ENCODE measurements around the gene RIC1. TPM values are rescaled to one million over a fixed set of nuclear protein-coding genes. Genes with fewer than 3 reads are reported as not detected.

The RIC1 gene
- total and polyA plus RNA-seq, 2 of the 13 experiments (the other 11 are each of a cell fraction or from before 2014, with no cell fraction given), result 18.2 to 19.0 TPM

GRCh38 chr9:5721279-5722087, 92.6 kb downstream of the RIC1 start (continued):
- TF ChIP-seq, protein P1, sequence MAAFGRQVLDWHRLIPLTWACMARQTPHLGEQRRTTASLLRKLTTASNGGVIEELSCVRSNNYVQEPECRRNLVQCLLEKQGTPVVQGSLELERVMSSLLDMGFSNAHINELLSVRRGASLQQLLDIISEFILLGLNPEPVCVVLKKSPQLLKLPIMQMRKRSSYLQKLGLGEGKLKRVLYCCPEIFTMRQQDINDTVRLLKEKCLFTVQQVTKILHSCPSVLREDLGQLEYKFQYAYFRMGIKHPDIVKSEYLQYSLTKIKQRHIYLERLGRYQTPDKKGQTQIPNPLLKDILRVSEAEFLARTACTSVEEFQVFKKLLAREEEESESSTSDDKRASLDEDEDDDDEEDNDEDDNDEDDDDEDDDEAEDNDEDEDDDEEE (CRISPR knock-in tag; IDR thresholded peaks at IDR 0.05), result no peak
- TF ChIP-seq BRD4 (CRISPR knock-in tag; IDR thresholded peaks at IDR 0.05) (no peak), CEBPB (IDR thresholded peaks at IDR 0.05; ENCODE audit: borderline replicate concordance, low read depth, low read length) (peak; percentile 91), ZNF263 (CRISPR knock-in tag; IDR thresholded peaks at IDR 0.05) (no peak), TAF15 (IDR thresholded peaks at IDR 0.05; ENCODE audit: low read depth, low read length, poor library complexity, severe bottlenecking) (no peak), CBX1 (IDR thresholded peaks at IDR 0.05; ENCODE audit: low read depth) (peak; percentile 66), SCMH1 (CRISPR knock-in tag; IDR thresholded peaks at IDR 0.05; ENCODE audit: borderline replicate concordance) (no peak), SP5 (CRISPR knock-in tag; IDR thresholded peaks at IDR 0.05; ENCODE audit: borderline replicate concordance, low read depth) (peak; percentile 67), MBD4 (IDR thresholded peaks at IDR 0.05; ENCODE audit: borderline replicate concordance, low read length) (peak; percentile 74; the same call in 1 of the 2 replicates), GMEB2 (CRISPR knock-in tag; IDR thresholded peaks at IDR 0.05; ENCODE audit: low read depth) (no peak), POLR2A (IDR thresholded peaks at IDR 0.05; ENCODE audit: insufficient read depth in 1 of 2, low read depth in 2 of 2, low read length in 2 of 2) (no peak), ZNF674 (CRISPR knock-in tag; IDR thresholded peaks at IDR 0.05; ENCODE audit: low read depth) (no peak), RNF2 (conservative IDR thresholded peaks at IDR 0.05; ENCODE audit: low read depth) (no peak), RBM22 (optimal IDR thresholded peaks at IDR 0.05; ENCODE audit: low read length) (no peak), ZBTB7B (CRISPR knock-in tag; IDR thresholded peaks at IDR 0.05) (no peak; the same call in 1 of the 2 replicates), NPAS2 (CRISPR knock-in tag; IDR thresholded peaks at IDR 0.05; ENCODE audit: borderline replicate concordance) (no peak), MATR3 (CRISPR knock-in tag; IDR thresholded peaks at IDR 0.05) (no peak), WIZ (CRISPR knock-in tag; IDR thresholded peaks at IDR 0.05) (no peak), CREB1 (IDR thresholded peaks at IDR 0.05) (no peak), CREB1 (CRISPR knock-in tag; IDR thresholded peaks at IDR 0.05) (peak; percentile 54; the same call in 1 of the 2 replicates)
- TF ChIP-seq, protein P2, sequence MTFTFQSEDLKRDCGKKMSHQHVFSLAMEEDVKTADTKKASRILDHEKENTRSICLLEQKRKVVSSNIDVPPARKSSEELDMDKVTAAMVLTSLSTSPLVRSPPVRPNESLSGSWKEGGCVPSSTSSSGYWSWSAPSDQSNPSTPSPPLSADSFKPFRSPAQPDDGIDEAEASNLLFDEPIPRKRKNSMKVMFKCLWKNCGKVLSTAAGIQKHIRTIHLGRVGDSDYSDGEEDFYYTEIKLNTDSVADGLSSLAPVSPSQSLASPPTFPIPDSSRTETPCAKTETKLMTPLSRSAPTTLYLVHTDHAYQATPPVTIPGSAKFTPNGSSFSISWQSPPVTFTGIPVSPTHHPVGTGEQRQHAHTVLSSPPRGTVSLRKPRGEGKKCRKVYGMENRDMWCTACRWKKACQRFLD (CRISPR knock-in tag; IDR thresholded peaks at IDR 0.05; ENCODE audit: borderline replicate concordance), result no peak
- TF ChIP-seq, protein P3, sequence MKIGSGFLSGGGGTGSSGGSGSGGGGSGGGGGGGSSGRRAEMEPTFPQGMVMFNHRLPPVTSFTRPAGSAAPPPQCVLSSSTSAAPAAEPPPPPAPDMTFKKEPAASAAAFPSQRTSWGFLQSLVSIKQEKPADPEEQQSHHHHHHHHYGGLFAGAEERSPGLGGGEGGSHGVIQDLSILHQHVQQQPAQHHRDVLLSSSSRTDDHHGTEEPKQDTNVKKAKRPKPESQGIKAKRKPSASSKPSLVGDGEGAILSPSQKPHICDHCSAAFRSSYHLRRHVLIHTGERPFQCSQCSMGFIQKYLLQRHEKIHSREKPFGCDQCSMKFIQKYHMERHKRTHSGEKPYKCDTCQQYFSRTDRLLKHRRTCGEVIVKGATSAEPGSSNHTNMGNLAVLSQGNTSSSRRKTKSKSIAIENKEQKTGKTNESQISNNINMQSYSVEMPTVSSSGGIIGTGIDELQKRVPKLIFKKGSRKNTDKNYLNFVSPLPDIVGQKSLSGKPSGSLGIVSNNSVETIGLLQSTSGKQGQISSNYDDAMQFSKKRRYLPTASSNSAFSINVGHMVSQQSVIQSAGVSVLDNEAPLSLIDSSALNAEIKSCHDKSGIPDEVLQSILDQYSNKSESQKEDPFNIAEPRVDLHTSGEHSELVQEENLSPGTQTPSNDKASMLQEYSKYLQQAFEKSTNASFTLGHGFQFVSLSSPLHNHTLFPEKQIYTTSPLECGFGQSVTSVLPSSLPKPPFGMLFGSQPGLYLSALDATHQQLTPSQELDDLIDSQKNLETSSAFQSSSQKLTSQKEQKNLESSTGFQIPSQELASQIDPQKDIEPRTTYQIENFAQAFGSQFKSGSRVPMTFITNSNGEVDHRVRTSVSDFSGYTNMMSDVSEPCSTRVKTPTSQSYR (CRISPR knock-in tag; IDR thresholded peaks at IDR 0.05; ENCODE audit: borderline replicate concordance), result no peak
